Thyroid gland (tissue), 4 donors: ENCODE measurements around the gene BBC3. TPM values are rescaled to one million over a fixed set of nuclear protein-coding genes. Genes with fewer than 3 reads are reported as not detected.

Experiments used
- DNase-seq, 2 donors: peaks; one replicate each; pipeline ENCODE4 v3.0.0-alpha.2; 2019
- H3K27ac ChIP-seq, 3 donors: fragments of 200-600 bp; sonication (generic); 1 replicate in 2 of 3; 2 replicates in 1 of 3; pipeline ENCODE4 v1.5.1; 2016 to 2019; ENCODE audit warnings: mild to moderate bottlenecking in 1 of 3, moderate library complexity in 1 of 3
- H3K27me3 ChIP-seq: fragments of 200-600 bp; sonication (generic); one replicate; pipeline ENCODE4 v1.5.1; 2019
- H3K36me3 ChIP-seq, 2 donors: fragments of 200-600 bp; sonication (generic); one replicate each; pipeline ENCODE4 v1.5.1; 2016 to 2019
- H3K4me1 ChIP-seq, 2 donors: fragments of 200-600 bp; sonication (generic); one replicate each; pipeline ENCODE4 v1.5.1; 2017 to 2019
- H3K4me3 ChIP-seq, 3 donors: fragments of 200-600 bp; sonication (generic); replicated peaks in 1 of 3; 1 replicate in 2 of 3; 2 replicates in 1 of 3; pipeline ENCODE4 v1.5.1; 2016; ENCODE audit warnings: mild to moderate bottlenecking in 1 of 3
- H3K9me3 ChIP-seq: fragments of 200-600 bp; sonication (generic); one replicate; pipeline ENCODE4 v1.5.1; 2017
- POLR2A ChIP-seq, 2 donors: fragments of 450-650 bp; IDR thresholded peaks; one replicate each; pipeline ENCODE4 v1.6.1; 2017; ENCODE audit warnings: antibody characterized with exemption in 2 of 2, mild to moderate bottlenecking in 2 of 2, moderate library complexity in 1 of 2
- WGBS, 2 donors: methylation state at CpG; one replicate each; pipeline ENCODE4 v1.1.5; 2017; 5-methylcytosine and 5-hydroxymethylcytosine counted together
- intact Hi-C: fragments of 100-400 bp; cut with DNase I; formaldehyde crosslinking; loops from one replicate; pipeline ENCODE4 v1.15.1; 2023
- total RNA-seq, 4 donors: library from RNA; depleted of rRNA; stranded (reverse); fragments of >200 nt; gene quantifications; one replicate each; pipeline ENCODE4 v1.2.3, GENCODE V29; 2016
- TF ChIP-seq, protein P1 (sequence below), 6 experiments: fragments of 200-600 bp in 3 of 6; fragments of 450-650 bp in 3 of 6; sonication (generic) in 3 of 6; IDR thresholded peaks; one replicate each; pipeline ENCODE4 v1.5.1; 2016 to 2019; ENCODE audit warnings: antibody characterized with exemption in 6 of 6, mild to moderate bottlenecking in 2 of 6, inconsistent platforms in 1 of 6, moderate library complexity in 1 of 6

BBC3 gene
- total RNA-seq, 4 donors from 2014 or later = 2.4 to 7.7 (median 4.9) TPM

DNA sequence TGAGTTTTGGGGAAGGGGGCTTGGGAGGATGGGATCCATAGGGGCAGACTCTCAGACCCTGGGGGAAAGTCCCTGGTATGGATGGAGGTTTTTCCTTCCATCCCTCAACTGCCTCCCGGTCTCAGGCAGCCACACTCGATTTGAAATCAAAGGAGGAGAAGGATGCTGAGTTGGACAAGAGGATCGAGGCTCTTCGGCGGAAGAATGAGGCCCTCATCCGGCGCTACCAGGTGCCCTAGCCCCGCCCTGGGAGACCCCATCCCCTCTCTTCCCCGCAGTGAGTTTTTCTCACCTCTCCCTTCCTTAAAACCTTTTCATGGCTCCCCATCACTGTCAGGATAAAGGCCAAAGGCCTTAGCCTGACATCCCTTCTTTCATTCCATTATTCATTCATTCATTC lies 27.4 kb upstream of the BBC3 start:
- peak overlapping the region in 1 of 3 donors; percentile 46 for H3K4me3 ChIP-seq
- H3K27ac ChIP-seq = peak overlapping the region in 2 of 3 donors; percentile 93 to 94
- peaks cover 30 to 38% of the 10 kb centered on the region in 2 donors for H3K36me3 ChIP-seq
- no peaks in the 10 kb centered on the region for H3K9me3 ChIP-seq
- TF ChIP-seq, protein P1, sequence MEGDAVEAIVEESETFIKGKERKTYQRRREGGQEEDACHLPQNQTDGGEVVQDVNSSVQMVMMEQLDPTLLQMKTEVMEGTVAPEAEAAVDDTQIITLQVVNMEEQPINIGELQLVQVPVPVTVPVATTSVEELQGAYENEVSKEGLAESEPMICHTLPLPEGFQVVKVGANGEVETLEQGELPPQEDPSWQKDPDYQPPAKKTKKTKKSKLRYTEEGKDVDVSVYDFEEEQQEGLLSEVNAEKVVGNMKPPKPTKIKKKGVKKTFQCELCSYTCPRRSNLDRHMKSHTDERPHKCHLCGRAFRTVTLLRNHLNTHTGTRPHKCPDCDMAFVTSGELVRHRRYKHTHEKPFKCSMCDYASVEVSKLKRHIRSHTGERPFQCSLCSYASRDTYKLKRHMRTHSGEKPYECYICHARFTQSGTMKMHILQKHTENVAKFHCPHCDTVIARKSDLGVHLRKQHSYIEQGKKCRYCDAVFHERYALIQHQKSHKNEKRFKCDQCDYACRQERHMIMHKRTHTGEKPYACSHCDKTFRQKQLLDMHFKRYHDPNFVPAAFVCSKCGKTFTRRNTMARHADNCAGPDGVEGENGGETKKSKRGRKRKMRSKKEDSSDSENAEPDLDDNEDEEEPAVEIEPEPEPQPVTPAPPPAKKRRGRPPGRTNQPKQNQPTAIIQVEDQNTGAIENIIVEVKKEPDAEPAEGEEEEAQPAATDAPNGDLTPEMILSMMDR (IDR thresholded peaks at IDR 0.05) = no peak
- TF ChIP-seq POLR2A (IDR thresholded peaks at IDR 0.05) = no peak
- peaks cover 17 to 22% of the 10 kb centered on the region in 2 donors for H3K4me1 ChIP-seq
- H3K27me3 ChIP-seq = no peaks in the 10 kb centered on the region
- intact Hi-C loops = loop anchor here (2.0 to 10.0 kb wide), 2 partner anchors 18 to 404 kb away; partner anchors contain the start of gene AP2S1
- DNase-seq = no peak
- 88 to 94% methylated on average over 9 of the region's 9 CpGs for WGBS, 2 donors

GRCh38 chr19:47257411-47258169 lies 26.6 kb upstream of the BBC3 start:
- Histone ChIP-seq H3K9me3 (no peaks in the 10 kb centered on the region), H3K4me1 (peaks cover 17 to 22% of the 10 kb centered on the region in 2 donors), H3K27ac (peak overlapping the region; percentile 93 to 94 (median 93)), H3K4me3 (peak overlapping the region in 2 of 3 donors; percentile 14 to 46), H3K27me3 (no peaks in the 10 kb centered on the region), H3K36me3 (peaks cover 29 to 35% of the 10 kb centered on the region in 2 donors)
- TF ChIP-seq, protein P1 (IDR thresholded peaks at IDR 0.05) = no peak
- peak in 1 of 2 donors; percentile 65 for TF ChIP-seq POLR2A (IDR thresholded peaks at IDR 0.05)
- WGBS, 2 donors = 2 to 4% methylated on average over 25 to 27 of the region's 29 CpGs
- intact Hi-C loops = loop anchor here (2.0 to 10.0 kb wide), 2 partner anchors 19 to 403 kb away; partner anchors contain the start of gene AP2S1
- DNase-seq = peak in 1 of 2 donors; percentile 36

DNA sequence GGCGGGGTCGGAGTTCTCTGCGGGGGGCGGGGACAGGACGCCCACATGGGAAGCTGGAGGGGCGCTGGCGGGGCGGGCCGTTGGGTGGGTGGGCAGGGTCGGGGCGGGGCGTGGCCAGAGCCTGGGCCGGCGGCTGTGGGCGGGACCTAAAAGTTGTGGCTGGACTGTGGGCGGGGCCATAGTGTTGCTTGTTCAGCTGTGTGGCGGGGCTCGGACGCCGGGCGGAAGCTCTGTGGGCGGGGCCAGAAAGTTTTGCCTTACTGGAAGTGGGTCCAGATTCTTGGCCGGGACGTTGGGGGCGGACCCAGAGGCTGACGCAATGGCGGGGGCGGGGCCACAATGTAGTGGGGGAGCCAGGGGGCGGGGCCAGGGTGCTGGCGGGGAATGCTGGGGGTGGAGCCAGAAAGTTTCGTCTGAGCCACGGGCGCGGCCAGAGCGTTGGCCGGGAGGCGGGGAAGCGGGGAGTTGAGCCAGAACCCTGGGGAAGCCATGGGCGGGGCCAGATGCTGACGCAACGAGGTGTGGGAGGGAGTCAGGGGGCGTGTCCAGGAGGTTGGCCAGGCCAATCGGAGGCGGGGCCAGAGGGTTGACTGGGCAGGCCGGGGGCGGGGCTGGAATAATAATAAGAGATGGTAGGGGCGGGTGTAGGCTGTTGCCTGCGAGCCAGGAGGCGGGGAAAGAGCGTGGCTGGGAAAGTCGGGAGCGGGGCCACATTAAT lies 25.9 kb upstream of the BBC3 start:
- intact Hi-C loops = loop anchor here (10.0 kb wide), 1 partner anchor 402 kb away; the partner anchor contains the start of gene AP2S1
- peak overlapping the region in 2 of 3 donors; percentile 46 to 54 for H3K4me3 ChIP-seq
- 0 to 1% methylated on average over 20 to 32 of the region's 52 CpGs for WGBS, 2 donors

GRCh38 chr19:47255879-47256692 lies 25.1 kb upstream of the BBC3 start, which contains the start of gene CCDC9:
CCDC9 (plus strand) TSS chr19:47256525; CDS start chr19:47258401, 1,876 bp downstream.
- 22 to 28% methylated on average over 34 to 38 of the region's 60 CpGs for WGBS, 2 donors
- no peaks in the 10 kb centered on the region for H3K27me3 ChIP-seq
- peak; percentile 97 to 98 for DNase-seq
- no peaks in the 10 kb centered on the region for H3K9me3 ChIP-seq
- H3K27ac ChIP-seq = peak within 1 kb of the TSS; percentile 93 to 94 (median 93)
- H3K4me3 ChIP-seq = peak within 1 kb of the TSS; percentile 19 to 54 (median 46)
- H3K4me1 ChIP-seq = peaks cover 17 to 22% of the 10 kb centered on the region in 2 donors
- H3K36me3 ChIP-seq = peaks cover 24 to 25% of the 10 kb centered on the region in 2 donors
- peak; percentile 62 to 83 for TF ChIP-seq POLR2A (IDR thresholded peaks at IDR 0.05)
- TF ChIP-seq, protein P1 (IDR thresholded peaks at IDR 0.05) = peak in 1 of 6 experiments; percentile 14
- intact Hi-C loops = loop anchor here (10.0 kb wide), 1 partner anchor 401 kb away; the partner anchor contains the start of gene AP2S1

More for the DNA sequence above, 25.9 kb upstream of the BBC3 start:
- H3K27ac ChIP-seq = peak overlapping the region; percentile 93 to 94 (median 93)
- no peaks in the 10 kb centered on the region for H3K9me3 ChIP-seq
- no peak for TF ChIP-seq POLR2A (IDR thresholded peaks at IDR 0.05)
- TF ChIP-seq, protein P1 (IDR thresholded peaks at IDR 0.05) = no peak
- H3K27me3 ChIP-seq = no peaks in the 10 kb centered on the region
- peaks cover 17 to 22% of the 10 kb centered on the region in 2 donors for H3K4me1 ChIP-seq
- DNase-seq = peak; percentile 100
- H3K36me3 ChIP-seq = peaks cover 27 to 31% of the 10 kb centered on the region in 2 donors
